ENCODE measurements around the gene PKD1L1.
A peak's percentile ranks its signal among the peaks of the same experiment; 100 is the strongest.
"Not testable (repeated sequence)": the region's sequence is repeated elsewhere in the genome, so short reads cannot be mapped to it uniquely, and the experiment has no call there.

Gene PKD1L1

DNA sequence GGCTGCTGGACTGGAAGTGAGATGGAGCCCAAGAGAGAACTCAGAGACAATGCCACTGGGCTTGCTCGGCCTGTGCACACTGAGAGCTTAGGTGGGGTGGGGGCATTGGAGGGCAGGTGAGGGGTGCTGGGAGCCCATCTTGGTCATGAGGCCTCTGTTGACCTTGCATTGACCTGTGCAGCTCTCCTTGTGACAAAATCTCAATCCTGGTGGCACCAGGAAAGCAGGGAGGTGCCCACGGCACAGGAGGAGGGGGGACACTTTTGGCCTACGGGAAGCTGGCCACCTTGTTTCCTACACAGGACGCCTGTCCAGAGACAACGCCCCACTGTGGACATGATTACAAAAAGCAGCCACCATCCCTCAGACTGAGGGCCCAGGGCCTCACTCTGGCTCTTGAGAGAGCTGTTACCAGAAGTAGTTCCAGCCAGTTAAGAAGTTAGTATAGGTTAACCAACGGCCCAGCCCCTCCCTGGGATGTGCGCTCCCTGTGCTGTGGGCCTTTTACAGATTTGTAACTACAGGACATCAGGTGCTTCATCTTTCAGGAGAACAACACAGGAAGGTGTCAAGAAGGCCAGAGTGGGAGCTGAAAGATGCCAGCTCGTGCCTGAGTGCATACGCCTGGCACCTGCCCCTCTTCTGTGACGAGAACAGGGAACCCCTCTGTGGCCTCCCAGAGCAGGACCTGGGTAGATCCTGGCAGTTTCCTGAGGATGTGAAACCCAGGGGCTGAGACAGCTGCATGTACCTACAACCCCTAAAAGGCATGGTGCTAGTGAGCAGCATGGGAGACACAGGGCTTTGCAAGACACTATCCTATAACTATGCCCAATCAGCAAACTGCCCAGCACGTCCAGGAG is 10.3 kb downstream of the PKD1L1 start:
- DNase-seq: no peak

DNA sequence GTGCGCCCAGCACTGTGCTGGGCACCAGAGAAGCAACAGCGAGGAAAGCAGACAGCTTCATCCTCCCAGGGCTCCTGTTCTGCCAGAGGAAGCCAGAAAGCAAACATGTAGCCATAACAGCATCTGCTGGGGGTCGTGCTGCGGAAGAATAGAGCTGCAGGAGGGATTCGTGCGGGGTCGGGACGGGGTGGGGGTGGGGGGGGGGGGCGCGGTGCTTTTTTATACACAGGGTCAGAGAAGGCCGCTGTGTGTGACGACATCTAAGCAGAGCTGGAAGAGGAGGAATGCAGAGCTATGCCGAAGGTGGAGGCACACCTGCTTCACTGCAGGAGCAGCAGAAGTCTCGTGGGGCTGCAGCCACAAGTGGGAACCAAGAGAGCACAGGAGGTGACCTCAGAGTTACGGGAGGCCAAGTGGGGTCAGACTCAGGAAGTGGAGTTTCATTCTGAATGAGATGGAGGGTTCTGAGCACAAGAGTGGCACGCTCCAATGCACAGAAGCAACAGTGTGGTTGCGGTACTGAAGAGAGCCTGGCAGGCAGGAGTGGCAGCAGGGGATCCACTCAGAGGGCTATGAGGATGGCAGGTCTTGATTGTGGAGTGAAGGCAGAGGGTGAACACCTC is 11.1 kb downstream of the PKD1L1 start:
- no peak for DNase-seq

DNA sequence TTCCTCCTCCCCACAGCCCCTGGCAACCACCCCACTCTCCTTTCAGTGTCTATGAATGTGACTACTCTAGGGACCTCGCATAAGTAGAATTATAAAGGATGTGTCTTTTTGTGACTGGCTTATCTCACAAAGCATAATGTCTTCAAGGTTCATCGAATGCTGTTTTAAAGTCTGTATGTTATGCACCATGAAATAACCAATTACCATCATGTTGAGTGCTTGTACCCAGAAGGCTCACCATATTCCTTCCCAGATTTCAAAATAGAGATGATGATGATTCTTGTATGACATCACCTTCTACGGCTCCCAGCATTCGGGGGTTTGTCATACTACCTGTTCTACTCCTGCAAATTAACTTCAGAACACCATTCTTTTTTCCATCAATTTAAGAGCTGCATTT is 11.9 kb downstream of the PKD1L1 start:
- no peak for DNase-seq

DNA sequence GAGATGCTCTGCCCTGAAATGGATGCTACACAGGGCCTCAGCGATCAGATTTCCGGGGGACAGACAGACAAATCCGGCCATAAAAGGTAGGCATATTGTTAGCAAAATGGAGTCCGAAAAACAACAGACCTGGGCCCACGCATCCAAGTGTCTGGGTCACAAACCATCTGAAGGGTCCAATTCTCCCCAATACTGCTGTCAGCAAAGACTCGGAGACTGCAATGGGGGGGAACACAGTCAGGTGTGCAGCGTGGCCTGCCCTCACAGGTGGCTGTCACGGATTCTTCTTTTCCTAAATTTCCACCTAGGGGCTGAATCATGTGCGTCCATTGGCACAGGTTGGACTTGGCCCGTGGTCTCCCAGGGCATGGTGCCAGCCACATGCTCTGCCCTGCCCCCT is 12.9 kb downstream of the PKD1L1 start:
- DNase-seq: no peak

DNA sequence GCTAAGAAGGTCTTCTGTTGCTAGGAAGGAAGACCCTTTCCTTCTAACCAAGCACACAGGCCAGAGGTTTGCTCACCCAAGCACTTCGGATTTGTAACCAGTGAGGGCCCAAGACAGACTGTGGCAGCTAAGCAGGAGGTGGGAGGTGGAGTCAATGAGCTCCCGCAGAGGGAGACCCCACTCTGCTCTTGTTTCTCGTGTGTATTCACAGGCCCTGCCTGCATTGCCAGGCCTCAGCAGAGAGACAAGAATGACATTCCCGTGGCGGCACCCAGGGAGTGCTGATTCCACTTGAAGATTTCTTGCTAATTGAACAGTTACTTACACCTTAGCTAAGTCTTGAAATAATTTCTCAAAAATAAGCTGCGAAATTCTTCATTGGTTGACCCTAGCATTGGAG is 13.4 kb downstream of the PKD1L1 start:
- DNase-seq: no peak

DNA sequence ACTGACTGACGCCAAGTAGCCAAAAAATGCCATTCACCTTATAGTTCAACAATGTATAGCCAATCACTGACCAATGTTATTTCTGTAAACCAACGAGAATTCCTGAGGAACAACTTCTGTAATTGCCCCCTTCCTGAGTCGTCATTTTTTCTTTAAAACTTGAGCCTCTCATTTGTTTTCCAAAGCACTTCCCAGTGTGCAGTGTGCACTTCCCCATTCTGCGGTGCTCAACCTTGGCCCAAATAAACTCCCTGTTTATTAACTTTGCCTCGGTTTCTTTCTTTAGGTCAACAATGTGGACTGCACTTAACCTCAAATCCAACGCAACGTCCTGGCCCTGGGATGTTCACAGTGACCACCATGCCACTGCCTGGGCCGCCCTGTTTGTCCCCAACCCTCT is 15.1 kb downstream of the PKD1L1 start:
- DNase-seq: no peak

DNA sequence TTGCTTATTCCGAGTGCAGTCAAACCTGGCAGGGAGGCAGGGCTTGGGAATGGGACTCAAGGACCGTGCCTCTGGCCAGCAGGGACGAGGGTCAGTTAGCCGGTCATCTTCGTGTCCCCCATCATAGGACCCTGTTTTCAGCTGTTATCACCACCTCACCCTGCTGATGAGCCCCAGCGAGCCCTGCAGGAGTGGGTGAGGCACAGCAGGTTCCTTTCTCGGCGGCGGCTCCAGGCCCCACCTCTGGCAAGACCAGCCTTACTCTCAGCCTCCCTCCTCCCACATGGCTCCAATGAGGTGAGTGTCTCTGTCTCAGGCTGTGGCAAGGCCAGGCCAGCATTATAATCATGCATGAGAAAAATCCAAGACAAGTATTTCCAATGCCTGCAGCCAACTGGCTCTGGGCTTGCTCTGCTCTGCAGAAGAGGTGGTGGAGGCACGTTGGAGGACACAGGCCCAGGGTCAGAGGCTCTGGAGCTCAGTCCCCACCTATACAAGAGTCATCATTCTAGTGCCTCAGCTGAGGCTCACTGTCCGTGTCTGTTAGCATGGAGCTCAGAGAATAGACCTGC is 15.7 kb downstream of the PKD1L1 start:
- no peak for DNase-seq

DNA sequence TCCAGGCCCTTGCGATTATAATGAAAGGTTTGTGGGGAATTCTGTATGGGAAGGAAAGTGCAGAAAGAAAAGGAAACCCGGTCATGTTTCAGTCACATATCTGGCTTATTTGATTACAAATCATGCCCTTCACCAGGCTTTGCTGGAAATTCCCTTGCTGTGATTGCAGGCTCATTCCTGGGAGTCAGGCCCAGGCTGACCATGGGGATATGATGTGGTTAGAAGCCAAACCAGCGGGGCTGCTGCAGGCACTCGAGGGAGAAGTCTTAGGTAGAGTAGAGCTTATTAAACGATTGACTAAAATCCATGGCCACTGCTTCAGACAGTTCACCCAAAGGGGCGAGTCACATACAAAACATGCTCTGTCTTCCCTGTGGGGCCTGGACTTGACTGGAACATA is 16.2 kb downstream of the PKD1L1 start:
- peak; percentile 54 for DNase-seq

DNA sequence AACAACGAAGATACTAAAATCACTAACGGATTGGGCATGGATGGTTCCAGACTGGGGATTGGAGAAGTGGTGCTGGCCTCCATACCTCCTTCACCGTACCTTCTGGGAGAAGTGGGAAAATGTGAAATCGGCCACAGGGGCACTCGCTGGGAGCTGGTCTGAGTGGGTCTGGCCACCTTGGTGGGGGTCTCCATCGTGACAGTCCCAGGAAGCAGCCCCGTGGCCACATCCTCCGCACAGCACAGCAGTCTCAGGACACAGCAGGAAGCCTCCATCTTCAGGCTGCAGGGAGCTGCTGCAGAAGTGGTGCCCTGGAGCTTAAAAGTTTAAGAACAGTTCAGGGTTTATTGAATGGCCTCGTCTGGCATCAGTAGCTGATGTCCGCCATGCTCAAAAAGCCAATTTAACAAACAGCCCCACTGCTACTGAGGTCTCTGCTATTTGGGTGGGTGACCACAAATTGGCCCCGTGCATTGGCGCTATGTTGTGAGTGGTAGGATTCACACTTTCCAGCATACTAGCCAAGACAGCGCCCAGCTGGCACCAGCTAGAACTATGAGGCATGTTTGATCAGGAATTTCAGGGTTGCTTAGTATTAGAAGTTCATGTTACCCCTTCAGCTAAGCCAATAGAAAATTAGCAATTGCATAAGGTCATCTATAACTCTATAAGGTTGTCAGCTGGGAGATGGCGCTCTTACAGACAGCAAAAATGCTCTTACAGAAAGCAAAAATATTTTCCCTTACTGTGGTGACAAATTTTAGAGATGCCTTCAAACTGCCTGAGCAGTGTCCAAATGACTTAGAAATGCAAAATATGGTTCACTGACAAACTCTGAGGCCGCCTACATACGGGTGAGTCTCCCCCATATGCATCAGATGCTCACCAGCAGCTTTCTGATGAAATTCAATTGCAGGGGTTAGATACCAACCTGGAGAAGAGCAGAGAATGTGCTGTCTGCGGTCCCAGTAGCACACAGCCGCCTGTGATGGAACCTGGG is 17.0 kb downstream of the PKD1L1 start:
- no peak for DNase-seq

DNA sequence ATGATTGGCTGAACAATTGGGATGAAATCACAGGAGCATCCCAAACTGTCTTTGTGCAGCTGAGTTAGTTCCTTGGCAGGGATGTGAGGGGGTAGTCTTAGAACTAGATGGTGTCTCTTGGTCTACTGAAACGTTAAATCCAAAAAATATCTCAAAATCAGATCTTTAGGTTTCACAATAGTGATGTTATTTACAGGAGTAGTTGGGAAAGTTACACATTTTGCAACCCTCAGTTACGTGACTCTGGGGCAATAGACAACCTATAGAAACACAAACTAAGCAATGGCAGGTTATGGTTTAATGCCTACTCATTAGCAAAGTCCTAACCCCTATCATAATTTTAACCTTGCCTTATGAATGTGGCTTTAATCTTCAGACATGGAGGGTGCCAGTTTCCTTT is 24.0 kb downstream of the PKD1L1 start:
- DNase-seq: no peak

DNA sequence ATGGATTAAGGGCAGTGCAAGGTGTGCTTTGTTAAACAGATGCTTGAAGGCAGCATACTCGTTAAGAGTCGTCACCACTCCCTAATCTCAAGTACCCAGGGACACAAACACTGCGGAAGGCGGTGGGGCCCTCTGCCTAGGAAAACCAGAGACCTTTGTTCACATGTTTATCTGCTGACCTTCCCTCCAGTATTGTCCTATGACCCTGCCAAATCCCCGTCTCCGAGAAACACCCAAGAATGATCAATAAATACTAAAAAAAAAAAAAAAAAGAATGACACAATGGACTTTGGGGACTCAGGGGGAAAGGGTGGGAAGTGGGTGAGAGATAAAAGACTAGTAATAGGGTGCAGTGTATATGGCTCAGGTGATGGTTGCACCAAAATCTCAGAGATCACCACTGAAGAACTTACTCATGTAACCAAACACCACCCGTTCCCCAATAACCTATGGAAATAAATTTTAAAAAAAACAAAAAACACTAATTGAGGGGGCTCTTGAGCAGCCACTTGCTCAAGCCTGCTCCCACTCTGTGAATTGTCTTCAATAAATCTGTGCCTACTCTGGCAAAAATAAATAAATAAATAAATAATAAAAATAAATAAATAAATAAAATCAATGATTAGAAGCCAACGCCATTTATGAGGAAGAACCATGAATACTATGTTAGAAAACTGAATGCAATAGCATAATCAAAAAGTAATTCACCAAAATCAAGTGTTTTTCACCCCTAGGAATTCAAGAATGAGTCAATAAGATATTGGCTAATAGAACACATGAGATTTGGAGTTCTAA is 25.0 kb downstream of the PKD1L1 start:
- DNase-seq: not testable (repeated sequence)

DNA sequence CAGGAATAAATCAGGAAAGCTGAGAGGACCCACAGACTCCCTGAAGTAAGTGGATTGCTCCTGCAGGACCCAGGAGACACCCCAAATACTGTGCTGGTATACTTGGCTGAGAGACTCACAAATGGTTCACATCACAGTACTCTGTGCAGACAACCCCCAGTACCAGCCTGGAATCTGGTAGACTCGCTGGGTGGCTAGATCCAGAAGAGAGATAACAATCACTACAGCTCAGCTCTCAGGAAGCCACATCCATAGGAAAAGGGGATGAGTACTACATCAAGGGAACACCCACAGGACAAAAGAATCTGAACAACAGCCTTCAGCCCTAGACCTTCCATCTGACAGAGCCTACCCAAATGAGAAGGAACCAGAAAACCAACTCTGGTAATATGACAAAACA is 31.8 kb downstream of the PKD1L1 start:
- DNase-seq: not testable (repeated sequence)

DNA sequence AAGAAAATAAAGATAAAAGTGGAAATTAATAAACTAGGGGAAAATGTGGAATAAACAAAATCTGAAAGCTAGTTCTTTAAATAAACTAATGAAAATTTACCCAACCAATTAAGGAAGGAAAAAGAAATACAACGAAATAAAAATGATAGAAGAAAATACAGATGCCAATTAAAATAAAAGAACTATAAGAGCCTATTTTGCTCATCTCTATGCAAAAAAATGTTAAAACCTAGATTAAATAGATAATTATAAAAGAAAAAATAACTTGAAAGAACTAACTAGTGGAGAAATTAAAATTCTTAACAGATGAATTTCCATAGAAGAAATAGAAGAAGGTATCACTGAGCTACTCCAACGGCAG is 32.7 kb downstream of the PKD1L1 start:
- DNase-seq: no peak

DNA sequence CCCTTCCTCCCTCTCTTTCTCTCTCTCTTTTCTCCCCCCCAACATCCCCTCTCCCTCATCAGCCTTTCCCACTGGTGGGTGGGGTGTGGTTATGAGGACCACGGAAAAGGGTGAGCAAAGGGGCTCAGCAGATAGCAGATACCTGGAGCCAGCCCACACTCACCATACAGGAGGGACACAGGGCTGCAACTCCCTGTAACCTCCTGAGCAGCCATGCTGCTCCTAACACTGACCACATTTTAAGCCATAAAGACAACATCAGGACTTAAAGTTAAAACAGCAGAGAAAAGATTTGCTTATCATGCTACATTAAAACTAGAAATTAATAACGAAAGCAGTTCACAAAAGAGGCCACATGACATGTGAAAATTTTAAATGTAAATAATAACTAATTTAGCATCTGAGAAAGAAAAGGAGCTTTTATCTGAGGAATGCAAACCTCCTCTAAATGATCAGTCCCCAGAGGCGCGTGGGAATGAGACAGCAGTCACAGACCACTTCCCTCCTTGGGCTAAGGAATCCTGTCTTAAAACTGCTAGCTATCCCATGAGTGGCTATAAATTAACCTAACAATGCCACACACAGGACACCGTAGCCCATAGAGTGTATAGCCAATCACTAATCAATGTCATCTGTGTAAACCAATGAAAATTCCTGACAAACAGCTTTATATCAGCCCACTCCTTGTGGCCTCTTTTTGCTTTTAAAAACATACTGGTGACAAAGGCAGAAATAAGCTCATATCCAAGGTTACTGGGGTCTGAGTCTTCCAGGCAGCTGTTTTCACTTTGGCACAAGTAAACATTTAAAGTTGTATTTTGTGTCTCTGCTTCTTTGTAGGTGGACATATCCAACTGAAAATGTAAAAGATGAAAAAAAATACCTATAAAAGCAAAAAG is 33.3 kb downstream of the PKD1L1 start:
- DNase-seq: no peak

DNA sequence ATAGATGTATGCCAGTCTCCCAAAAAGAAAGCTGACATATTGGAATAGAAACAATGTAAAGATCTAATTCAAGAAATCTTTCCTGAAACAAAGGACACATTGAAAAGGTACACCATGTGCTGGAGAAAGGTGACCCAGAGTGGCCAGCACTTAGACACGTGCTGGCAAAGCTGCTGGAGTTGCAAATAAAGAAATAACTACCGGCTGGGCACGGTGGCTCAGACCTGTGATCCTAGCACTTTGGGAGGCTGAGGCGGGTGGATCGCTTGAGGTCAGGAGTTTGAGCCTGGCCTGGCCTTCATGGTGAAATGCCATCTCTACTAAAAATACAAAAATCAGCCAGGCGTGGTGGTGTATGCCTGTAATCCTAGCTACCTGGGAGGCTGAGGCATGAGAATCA is 35.9 kb downstream of the PKD1L1 start:
- DNase-seq: no peak

DNA sequence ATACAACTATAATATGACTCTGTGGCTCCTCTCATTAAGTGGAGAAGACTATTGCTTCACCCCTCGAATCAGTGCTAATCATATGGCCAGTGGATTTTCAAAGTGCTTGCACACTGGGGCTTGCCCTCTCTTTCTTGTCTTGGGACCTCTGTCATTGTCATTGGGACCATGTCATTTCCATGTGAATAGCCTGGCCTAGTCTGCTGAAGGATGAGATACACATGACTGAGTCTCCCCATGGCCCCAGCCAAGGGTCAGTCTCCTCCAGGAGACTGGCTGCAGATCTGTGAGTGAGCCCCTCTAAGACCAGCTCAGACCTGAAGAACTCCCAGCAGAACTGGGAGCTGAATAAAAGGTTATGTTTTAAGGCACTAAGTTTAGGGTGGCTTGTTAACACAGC is 39.5 kb downstream of the PKD1L1 start:
- DNase-seq: no peak

DNA sequence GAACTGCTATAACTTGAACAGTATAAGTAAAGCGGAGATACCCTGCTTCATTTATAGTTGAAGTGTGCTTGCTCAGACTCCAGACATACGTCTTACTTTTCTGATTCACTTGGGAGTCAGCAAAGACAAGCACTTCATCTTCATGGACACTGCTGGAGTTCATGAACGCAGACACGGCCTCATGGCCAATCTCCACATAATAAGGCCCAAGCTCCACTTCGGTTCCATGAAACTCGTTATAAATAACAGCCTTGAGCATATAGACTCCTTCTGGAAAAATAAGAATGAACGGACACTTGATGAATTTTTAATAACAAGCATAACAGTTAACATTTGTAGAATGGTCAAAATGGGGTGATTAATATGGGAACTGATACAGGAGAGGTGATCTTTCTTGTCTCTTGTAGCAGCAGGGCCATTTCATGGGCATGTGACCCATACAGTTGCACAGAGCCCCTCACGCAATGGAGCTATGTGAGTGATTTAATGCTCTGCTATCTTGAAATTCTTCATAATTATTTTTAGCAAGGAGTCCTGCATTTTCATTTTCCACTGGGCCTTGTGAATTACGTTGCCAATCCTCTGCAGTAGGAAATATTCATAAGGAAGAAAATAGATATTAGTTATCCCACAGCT is 40.2 kb downstream of the PKD1L1 start:
- no peak for DNase-seq

DNA sequence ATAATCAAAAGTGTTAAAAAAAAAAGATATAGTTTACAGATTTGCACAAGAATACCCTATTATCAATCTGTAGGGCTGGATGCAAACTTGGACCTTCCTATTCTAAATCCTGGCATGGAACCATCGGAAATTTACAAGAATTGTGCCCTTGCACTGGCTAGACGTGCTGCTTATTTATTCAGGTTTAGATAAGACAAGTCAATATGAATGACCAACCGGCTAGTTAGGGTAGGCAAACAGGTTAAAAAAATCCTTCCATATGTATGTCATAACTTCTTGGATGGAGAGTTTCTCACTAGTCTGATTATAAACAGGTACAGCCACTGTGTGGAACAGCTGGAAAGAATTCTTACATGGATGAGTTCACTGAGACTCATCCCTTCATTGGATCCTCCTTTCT is 41.4 kb downstream of the PKD1L1 start:
- DNase-seq: no peak

DNA sequence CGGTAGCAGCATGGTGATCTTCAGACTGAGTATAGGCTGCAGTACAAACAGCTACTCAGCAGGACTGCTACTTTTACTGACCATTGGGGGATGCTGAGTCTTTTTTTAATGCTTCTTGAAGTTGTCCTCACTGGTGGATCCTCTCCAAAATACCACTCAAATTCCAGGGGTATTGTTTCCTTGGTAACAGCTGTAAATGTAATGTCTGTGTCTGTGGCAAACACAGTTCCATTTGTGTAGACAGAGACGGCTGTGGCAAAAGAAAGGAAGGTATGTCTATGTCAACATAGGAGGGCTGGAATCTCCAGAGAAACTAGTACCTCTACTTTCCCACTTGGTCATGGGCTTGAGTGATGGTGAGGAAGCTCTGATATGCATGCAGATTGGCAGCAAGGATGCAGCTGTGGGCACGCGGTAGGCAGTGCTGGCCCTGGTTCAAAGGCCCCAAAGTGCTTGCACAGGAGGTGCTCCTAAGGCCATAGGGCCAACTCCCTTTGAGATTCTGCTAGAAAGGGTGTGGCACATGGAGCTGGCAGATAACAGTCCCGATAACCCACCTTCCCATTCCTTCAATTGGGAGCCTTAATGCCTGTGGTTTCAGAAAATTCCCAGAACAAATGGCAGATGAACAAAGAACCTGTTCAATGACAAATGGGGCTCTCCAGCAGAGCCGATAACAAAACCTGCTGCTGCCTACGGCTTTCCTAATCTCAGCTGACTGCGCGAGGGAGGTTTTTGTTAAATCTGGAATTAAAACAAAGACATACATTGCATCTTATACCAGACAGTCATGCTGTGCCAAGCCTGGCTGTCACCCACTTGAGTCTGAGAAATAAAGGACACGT is 43.0 kb downstream of the PKD1L1 start:
- DNase-seq: no peak

DNA sequence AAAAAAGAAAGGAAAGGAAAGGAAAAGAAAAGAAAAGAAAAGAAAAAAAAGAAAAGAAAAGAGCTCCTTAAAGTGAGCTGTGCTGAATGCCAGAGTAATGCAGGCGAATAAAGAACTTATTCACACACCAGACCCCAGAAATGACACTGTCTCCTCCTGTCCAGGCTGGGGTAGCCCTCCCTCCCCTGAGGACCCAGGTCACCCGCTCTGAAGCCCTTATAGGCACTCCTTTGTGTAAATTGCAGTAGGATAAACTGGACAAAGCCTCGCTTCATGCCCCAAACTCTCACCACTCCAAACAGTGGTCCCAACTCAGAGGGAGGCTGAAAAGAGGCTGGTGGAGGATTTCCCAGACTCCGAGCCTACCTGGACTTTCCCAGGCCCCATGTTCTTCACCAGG is 46.3 kb downstream of the PKD1L1 start:
- DNase-seq: no peak

All from NCI-H226 (cell line).